Neural progenitor cell (in vitro differentiated cells): Measurements from ENCODE around the gene BHLHA15. TPM values are rescaled to one million over a fixed set of nuclear protein-coding genes. Genes with fewer than 3 reads are reported as not detected.

Experiments used
- DNase-seq: peaks from one replicate; pipeline ENCODE4 v3.0.0-alpha.2; 2016; ENCODE audit warnings: low spot score
- H2AFZ ChIP-seq: fragments of 200-600 bp; sonication (generic); replicated peaks from 2 replicates; pipeline ENCODE4 v1.6.1; 2016; ENCODE audit warnings: antibody characterized with exemption
- H3F3A ChIP-seq: fragments of 200-600 bp; sonication (generic); 2 replicates; pipeline ENCODE4 v1.6.1; 2016; ENCODE audit warnings: antibody characterized with exemption, low read depth
- H3K27ac ChIP-seq: fragments of 200-600 bp; sonication (generic); 2 replicates; pipeline ENCODE4 v1.5.1; 2016; ENCODE audit warnings: mild to moderate bottlenecking
- H3K27me3 ChIP-seq: fragments of 200-600 bp; sonication (generic); 2 replicates; pipeline ENCODE4 v1.6.1; 2016; ENCODE audit warnings: mild to moderate bottlenecking, moderate library complexity
- H3K36me3 ChIP-seq: fragments of 200-600 bp; sonication (generic); 2 replicates; pipeline ENCODE4 v1.5.1; 2016
- H3K4me1 ChIP-seq: fragments of 200-600 bp; sonication (generic); 2 replicates; pipeline ENCODE4 v1.6.1; 2016; ENCODE audit warnings: mixed run types
- H3K4me2 ChIP-seq: fragments of 200-600 bp; sonication (generic); 2 replicates; pipeline ENCODE4 v1.6.1; 2016
- H3K4me3 ChIP-seq: fragments of 200-600 bp; sonication (generic); 2 replicates; pipeline ENCODE4 v1.5.1; 2016
- H3K79me2 ChIP-seq: fragments of 200-600 bp; sonication (generic); 2 replicates; pipeline ENCODE4 v1.6.1; 2016; ENCODE audit warnings: low read depth
- H3K9ac ChIP-seq: fragments of 200-600 bp; sonication (generic); 2 replicates; pipeline ENCODE4 v1.6.1; 2016
- H3K9me3 ChIP-seq: fragments of 200-600 bp; sonication (generic); 2 replicates; pipeline ENCODE4 v1.5.1; 2016; ENCODE audit warnings: low read depth
- H4K20me1 ChIP-seq: fragments of 200-600 bp; sonication (generic); 2 replicates; pipeline ENCODE4 v1.6.1; 2016; ENCODE audit warnings: low read depth
- H3K27ac Mint-ChIP-seq: 3 replicates; pipeline ENCODE4 v1.8.0; 2021; ENCODE audit warnings: mixed read lengths
- H3K27me3 Mint-ChIP-seq: 2 replicates; pipeline ENCODE4 v1.8.0; 2022; ENCODE audit warnings: low read depth, mild to moderate bottlenecking, inconsistent platforms, moderate library complexity, mixed read lengths; ENCODE audit not compliant: insufficient read depth
- H3K36me3 Mint-ChIP-seq: 3 replicates; pipeline ENCODE4 v1.8.0; 2021; ENCODE audit warnings: mixed read lengths
- H3K4me1 Mint-ChIP-seq: 3 replicates; pipeline ENCODE4 v1.8.0; 2021; ENCODE audit warnings: mixed read lengths
- H3K4me3 Mint-ChIP-seq: 3 replicates; pipeline ENCODE4 v1.8.0; 2021; ENCODE audit warnings: mild to moderate bottlenecking, moderate library complexity, mixed read lengths
- H3K9me3 Mint-ChIP-seq: 3 replicates; pipeline ENCODE4 v1.8.0; 2020; ENCODE audit warnings: mixed read lengths
- EZH2 ChIP-seq: fragments of 200-600 bp; sonication (generic); IDR thresholded peaks from 2 replicates; pipeline ENCODE4 v1.6.1; 2017; ENCODE audit warnings: antibody characterized with exemption, mild to moderate bottlenecking, moderate library complexity
- EZH2phosphoT487 ChIP-seq: fragments of 200-600 bp; sonication (generic); IDR thresholded peaks from 2 replicates; pipeline ENCODE4 v1.6.1; 2017; ENCODE audit warnings: antibody characterized with exemption
- total RNA-seq: library from RNA; depleted of rRNA; stranded (reverse); fragments of >200 nt; gene quantifications from 2 replicates; pipeline ENCODE4 v1.2.3, GENCODE V29; 2015; ENCODE audit warnings: low replicate concordance
- TF ChIP-seq, protein P1 (sequence below): fragments of 200-600 bp; sonication (generic); IDR thresholded peaks from 2 replicates; pipeline ENCODE4 v1.5.1; 2017; ENCODE audit warnings: antibody characterized with exemption, mild to moderate bottlenecking

The BHLHA15 gene
- total RNA-seq, 1 donor from 2014 or later: 0.69 TPM

DNA sequence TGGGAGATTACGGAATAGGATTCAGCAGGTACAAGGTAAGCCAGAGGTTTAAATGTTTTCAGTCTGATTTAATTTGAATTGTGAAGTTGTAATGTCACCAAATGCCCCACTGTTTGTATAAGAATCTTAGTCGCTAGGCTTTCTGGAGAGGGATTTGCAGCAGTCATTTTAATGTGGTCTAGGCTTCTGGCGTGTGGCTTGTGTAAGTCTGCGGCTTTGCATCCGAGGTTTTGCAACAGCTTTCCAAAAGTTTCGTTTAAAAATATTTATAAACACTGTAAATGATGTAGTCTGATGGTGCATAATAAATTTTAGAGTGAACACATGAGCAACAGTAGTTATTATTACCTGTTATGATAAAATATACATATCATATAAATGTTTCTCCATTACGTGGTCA lies 26.1 kb upstream of the BHLHA15 start:
- no peak overlapping the region for H3K27ac ChIP-seq
- peaks cover 24% of the 10 kb centered on the region for H3K36me3 Mint-ChIP-seq
- no peak overlapping the region for H3K4me2 ChIP-seq
- no peaks in the 10 kb centered on the region for H3K27me3 ChIP-seq
- H3K4me3 Mint-ChIP-seq: no peak overlapping the region
- H3K4me3 ChIP-seq: no peak overlapping the region
- H3K27me3 Mint-ChIP-seq: peaks cover 3% of the 10 kb centered on the region
- H2AFZ ChIP-seq: no peak overlapping the region
- no peaks in the 10 kb centered on the region for H4K20me1 ChIP-seq
- H3K36me3 ChIP-seq: no peaks in the 10 kb centered on the region
- TF ChIP-seq, protein P1, sequence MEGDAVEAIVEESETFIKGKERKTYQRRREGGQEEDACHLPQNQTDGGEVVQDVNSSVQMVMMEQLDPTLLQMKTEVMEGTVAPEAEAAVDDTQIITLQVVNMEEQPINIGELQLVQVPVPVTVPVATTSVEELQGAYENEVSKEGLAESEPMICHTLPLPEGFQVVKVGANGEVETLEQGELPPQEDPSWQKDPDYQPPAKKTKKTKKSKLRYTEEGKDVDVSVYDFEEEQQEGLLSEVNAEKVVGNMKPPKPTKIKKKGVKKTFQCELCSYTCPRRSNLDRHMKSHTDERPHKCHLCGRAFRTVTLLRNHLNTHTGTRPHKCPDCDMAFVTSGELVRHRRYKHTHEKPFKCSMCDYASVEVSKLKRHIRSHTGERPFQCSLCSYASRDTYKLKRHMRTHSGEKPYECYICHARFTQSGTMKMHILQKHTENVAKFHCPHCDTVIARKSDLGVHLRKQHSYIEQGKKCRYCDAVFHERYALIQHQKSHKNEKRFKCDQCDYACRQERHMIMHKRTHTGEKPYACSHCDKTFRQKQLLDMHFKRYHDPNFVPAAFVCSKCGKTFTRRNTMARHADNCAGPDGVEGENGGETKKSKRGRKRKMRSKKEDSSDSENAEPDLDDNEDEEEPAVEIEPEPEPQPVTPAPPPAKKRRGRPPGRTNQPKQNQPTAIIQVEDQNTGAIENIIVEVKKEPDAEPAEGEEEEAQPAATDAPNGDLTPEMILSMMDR: no peak
- TF ChIP-seq EZH2 (no peak), EZH2phosphoT487 (no peak)
- H3K27ac Mint-ChIP-seq: no peak overlapping the region
- no peak for DNase-seq
- H3K9me3 ChIP-seq: no peaks in the 10 kb centered on the region
- H3K9me3 Mint-ChIP-seq: peaks cover 3% of the 10 kb centered on the region
- no peaks in the 10 kb centered on the region for H3F3A ChIP-seq
- no peaks in the 10 kb centered on the region for H3K79me2 ChIP-seq
- H3K4me1 Mint-ChIP-seq: no peaks in the 10 kb centered on the region
- no peak overlapping the region for H3K9ac ChIP-seq
- H3K4me1 ChIP-seq: no peaks in the 10 kb centered on the region

DNA sequence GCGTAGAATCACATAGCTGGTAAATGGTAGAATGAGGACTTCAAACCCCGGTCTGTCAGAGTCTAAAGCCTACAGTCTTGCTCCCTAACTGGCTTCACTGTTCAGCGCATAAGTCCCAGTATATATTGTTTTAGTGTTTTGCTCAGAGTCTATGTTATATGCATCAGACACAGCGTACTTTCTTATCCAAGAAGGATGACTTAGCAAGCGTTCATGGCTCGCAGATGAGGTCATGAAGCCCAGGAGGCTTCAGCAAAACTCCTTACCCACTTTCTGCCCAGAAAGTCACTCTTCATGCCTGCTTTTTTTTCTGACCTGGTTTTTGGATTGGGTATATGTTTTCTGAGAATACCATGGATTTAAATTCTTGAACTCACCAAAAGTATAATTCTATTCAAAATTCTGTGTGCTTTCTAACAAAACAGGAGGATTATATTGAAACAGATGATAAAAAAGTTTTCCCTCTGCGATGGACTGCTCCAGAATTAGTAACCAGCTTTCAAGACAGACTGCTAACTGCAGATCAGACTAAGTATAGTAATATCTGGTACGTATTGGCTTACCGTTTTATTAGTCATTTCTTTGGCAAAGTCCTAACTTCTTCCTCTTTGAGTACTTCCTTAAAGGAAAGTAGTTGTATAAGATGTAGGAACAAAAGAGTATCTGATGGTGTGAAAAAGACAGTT lies 24.6 kb upstream of the BHLHA15 start:
- Histone ChIP-seq H3K4me2 (no peak overlapping the region), H3K9ac (no peak overlapping the region), H3K9me3 (no peaks in the 10 kb centered on the region), H3K27ac (no peak overlapping the region), H3K27me3 (no peaks in the 10 kb centered on the region), H4K20me1 (no peaks in the 10 kb centered on the region), H3F3A (no peaks in the 10 kb centered on the region), H2AFZ (no peak overlapping the region), H3K4me1 (no peaks in the 10 kb centered on the region), H3K36me3 (no peaks in the 10 kb centered on the region), H3K79me2 (no peaks in the 10 kb centered on the region), H3K4me3 (no peak overlapping the region)
- peaks cover 3% of the 10 kb centered on the region for H3K27me3 Mint-ChIP-seq
- H3K27ac Mint-ChIP-seq: no peak overlapping the region
- peaks cover 3% of the 10 kb centered on the region for H3K9me3 Mint-ChIP-seq
- no peaks in the 10 kb centered on the region for H3K4me1 Mint-ChIP-seq
- no peak overlapping the region for H3K4me3 Mint-ChIP-seq
- DNase-seq: no peak
- H3K36me3 Mint-ChIP-seq: peaks cover 20% of the 10 kb centered on the region
- TF ChIP-seq EZH2phosphoT487 (no peak), EZH2 (no peak)
- TF ChIP-seq, protein P1: no peak

- Mint-ChIP-seq H3K4me3 (no peak overlapping the region), H3K4me1 (no peaks in the 10 kb centered on the region), H3K27me3 (peaks cover 3% of the 10 kb centered on the region), H3K9me3 (peaks cover 3% of the 10 kb centered on the region), H3K27ac (no peak overlapping the region), H3K36me3 (peaks cover 21% of the 10 kb centered on the region)
- Histone ChIP-seq H3K4me2 (no peak overlapping the region), H2AFZ (no peak overlapping the region), H4K20me1 (no peaks in the 10 kb centered on the region), H3K36me3 (no peaks in the 10 kb centered on the region), H3K9ac (no peak overlapping the region), H3K27ac (no peak overlapping the region), H3K4me1 (no peaks in the 10 kb centered on the region), H3K27me3 (no peaks in the 10 kb centered on the region), H3K4me3 (no peak overlapping the region), H3K9me3 (no peaks in the 10 kb centered on the region), H3K79me2 (no peaks in the 10 kb centered on the region), H3F3A (no peaks in the 10 kb centered on the region)
- TF ChIP-seq EZH2phosphoT487: no peak
- no peak for TF ChIP-seq EZH2
- TF ChIP-seq, protein P1: no peak
- no peak for DNase-seq
These were observed 24.1 kb upstream of the BHLHA15 start for GRCh38 chr7:98187138-98187502.
